ENCODE results near the gene CYP4F12.
A peak's percentile ranks its signal among the peaks of the same experiment; 100 is the strongest.

CYP4F12 gene

GRCh38 chr19:15714638-15715037 is 41.8 kb downstream of the CYP4F12 start:
- Histone ChIP-seq H3K23ac (ENCODE audit: low read depth, low read length, poor library complexity) (no peak overlapping the region), H3K27me3 (ENCODE audit: control insufficient read depth in 3 of 3, insufficient read depth in 3 of 3, low read depth in 1 of 3, low read length in 3 of 3) (no peaks in the 10 kb centered on the region), H2AFZ (ENCODE audit: low read length) (no peak overlapping the region), H3K4me2 (ENCODE audit: insufficient read depth, low read length, poor library complexity, severe bottlenecking) (no peak overlapping the region), H2BK12ac (ENCODE audit: low read length) (no peak overlapping the region), H2AK5ac (ENCODE audit: low read depth, low read length) (no peak overlapping the region), H3K14ac (ENCODE audit: low read length) (no peak overlapping the region), H3K4ac (ENCODE audit: low read length) (no peak overlapping the region), H3K4me3 (ENCODE audit: low read length in 2 of 2) (no peak overlapping the region), H3K79me1 (ENCODE audit: low read depth, low read length) (no peaks in the 10 kb centered on the region), H3K27ac (replicated peaks; ENCODE audit: low read length) (no peak overlapping the region), H3K36me3 (replicated peaks in 1 of 2; ENCODE audit: control insufficient read depth in 2 of 2, insufficient read depth in 2 of 2, low read length in 2 of 2) (no peaks in the 10 kb centered on the region), H4K91ac (ENCODE audit: low read depth, low read length, poor library complexity) (no peak overlapping the region), H4K8ac (ENCODE audit: low read depth, low read length) (no peak overlapping the region), H3K18ac (ENCODE audit: low read length) (no peak overlapping the region), H3K4me1 (ENCODE audit: control insufficient read depth in 2 of 2, insufficient read depth in 1 of 2, low read depth in 1 of 2, low read length in 2 of 2) (no peaks in the 10 kb centered on the region), H3K9me3 (replicated peaks in 1 of 2; ENCODE audit: control insufficient read depth in 2 of 2, insufficient read depth in 1 of 2, low read depth in 1 of 2, low read length in 2 of 2) (peaks cover 0 to 26% of the 10 kb centered on the region in 2 donors), H2BK120ac (ENCODE audit: low read depth, low read length) (no peak overlapping the region), H2BK5ac (ENCODE audit: low read length) (no peak overlapping the region), H2BK15ac (ENCODE audit: low read length) (no peak overlapping the region), H3K9ac (ENCODE audit: low read depth, low read length, poor library complexity) (no peak overlapping the region)
- WGBS, 2 donors (ENCODE audit: extremely low coverage in 2 of 2, insufficient read length in 2 of 2, insufficient replicate concordance in 1 of 2) = no CpG with 5 or more reads among the region's 3 CpGs
- no peak for DNase-seq (ENCODE audit: low spot score)

GRCh38 chr19:15715642-15716041 is 42.8 kb downstream of the CYP4F12 start:
- Histone ChIP-seq H3K9me3 (replicated peaks in 1 of 2; ENCODE audit: control insufficient read depth in 2 of 2, insufficient read depth in 1 of 2, low read depth in 1 of 2, low read length in 2 of 2) (peaks cover 0 to 32% of the 10 kb centered on the region in 2 donors), H3K4ac (ENCODE audit: low read length) (no peak overlapping the region), H3K14ac (ENCODE audit: low read length) (no peak overlapping the region), H3K9ac (ENCODE audit: low read depth, low read length, poor library complexity) (no peak overlapping the region), H4K91ac (ENCODE audit: low read depth, low read length, poor library complexity) (no peak overlapping the region), H3K18ac (ENCODE audit: low read length) (no peak overlapping the region), H3K23ac (ENCODE audit: low read depth, low read length, poor library complexity) (no peak overlapping the region), H3K27ac (replicated peaks; ENCODE audit: low read length) (no peak overlapping the region), H3K79me1 (ENCODE audit: low read depth, low read length) (no peaks in the 10 kb centered on the region), H2AFZ (ENCODE audit: low read length) (no peak overlapping the region), H4K8ac (ENCODE audit: low read depth, low read length) (no peak overlapping the region), H2BK12ac (ENCODE audit: low read length) (no peak overlapping the region), H3K4me3 (ENCODE audit: low read length in 2 of 2) (no peak overlapping the region), H2BK120ac (ENCODE audit: low read depth, low read length) (no peak overlapping the region), H3K36me3 (replicated peaks in 1 of 2; ENCODE audit: control insufficient read depth in 2 of 2, insufficient read depth in 2 of 2, low read length in 2 of 2) (no peaks in the 10 kb centered on the region), H2BK15ac (ENCODE audit: low read length) (no peak overlapping the region), H3K4me1 (ENCODE audit: control insufficient read depth in 2 of 2, insufficient read depth in 1 of 2, low read depth in 1 of 2, low read length in 2 of 2) (no peaks in the 10 kb centered on the region), H2AK5ac (ENCODE audit: low read depth, low read length) (no peak overlapping the region), H3K27me3 (ENCODE audit: control insufficient read depth in 3 of 3, insufficient read depth in 3 of 3, low read depth in 1 of 3, low read length in 3 of 3) (no peaks in the 10 kb centered on the region), H2BK5ac (ENCODE audit: low read length) (no peak overlapping the region), H3K4me2 (ENCODE audit: insufficient read depth, low read length, poor library complexity, severe bottlenecking) (no peak overlapping the region)
- no peak for DNase-seq (ENCODE audit: low spot score)
- no CpG with 5 or more reads among the region's 1 CpG for WGBS, 2 donors (ENCODE audit: extremely low coverage in 2 of 2, insufficient read length in 2 of 2, insufficient replicate concordance in 1 of 2)

GRCh38 chr19:15717809-15718208 is 44.9 kb downstream of the CYP4F12 start:
- Histone ChIP-seq H3K27ac (replicated peaks; ENCODE audit: low read length) (no peak overlapping the region), H3K23ac (ENCODE audit: low read depth, low read length, poor library complexity) (no peak overlapping the region), H2BK15ac (ENCODE audit: low read length) (no peak overlapping the region), H2BK5ac (ENCODE audit: low read length) (no peak overlapping the region), H3K79me1 (ENCODE audit: low read depth, low read length) (no peaks in the 10 kb centered on the region), H3K14ac (ENCODE audit: low read length) (no peak overlapping the region), H3K4me1 (ENCODE audit: control insufficient read depth in 2 of 2, insufficient read depth in 1 of 2, low read depth in 1 of 2, low read length in 2 of 2) (no peaks in the 10 kb centered on the region), H4K91ac (ENCODE audit: low read depth, low read length, poor library complexity) (no peak overlapping the region), H3K9me3 (replicated peaks in 1 of 2; ENCODE audit: control insufficient read depth in 2 of 2, insufficient read depth in 1 of 2, low read depth in 1 of 2, low read length in 2 of 2) (peaks cover 0 to 37% of the 10 kb centered on the region in 2 donors), H2AK5ac (ENCODE audit: low read depth, low read length) (no peak overlapping the region), H3K18ac (ENCODE audit: low read length) (no peak overlapping the region), H3K27me3 (ENCODE audit: control insufficient read depth in 3 of 3, insufficient read depth in 3 of 3, low read depth in 1 of 3, low read length in 3 of 3) (no peaks in the 10 kb centered on the region), H3K4ac (ENCODE audit: low read length) (no peak overlapping the region), H3K4me2 (ENCODE audit: insufficient read depth, low read length, poor library complexity, severe bottlenecking) (no peak overlapping the region), H2BK120ac (ENCODE audit: low read depth, low read length) (no peak overlapping the region), H2AFZ (ENCODE audit: low read length) (no peak overlapping the region), H3K9ac (ENCODE audit: low read depth, low read length, poor library complexity) (peak overlapping the region; percentile 9), H4K8ac (ENCODE audit: low read depth, low read length) (no peak overlapping the region), H3K36me3 (replicated peaks in 1 of 2; ENCODE audit: control insufficient read depth in 2 of 2, insufficient read depth in 2 of 2, low read length in 2 of 2) (no peaks in the 10 kb centered on the region), H3K4me3 (ENCODE audit: low read length in 2 of 2) (no peak overlapping the region), H2BK12ac (ENCODE audit: low read length) (no peak overlapping the region)
- no CpG with 5 or more reads among the region's 6 CpGs for WGBS, 2 donors (ENCODE audit: extremely low coverage in 2 of 2, insufficient read length in 2 of 2, insufficient replicate concordance in 1 of 2)
- no peak for DNase-seq (ENCODE audit: low spot score)

- Histone ChIP-seq H3K36me3 (replicated peaks in 1 of 2; ENCODE audit: control insufficient read depth in 2 of 2, insufficient read depth in 2 of 2, low read length in 2 of 2) (no peaks in the 10 kb centered on the region), H3K18ac (ENCODE audit: low read length) (no peak overlapping the region), H3K27me3 (ENCODE audit: control insufficient read depth in 3 of 3, insufficient read depth in 3 of 3, low read depth in 1 of 3, low read length in 3 of 3) (no peaks in the 10 kb centered on the region), H4K8ac (ENCODE audit: low read depth, low read length) (no peak overlapping the region), H2AFZ (ENCODE audit: low read length) (no peak overlapping the region), H4K91ac (ENCODE audit: low read depth, low read length, poor library complexity) (no peak overlapping the region), H3K4me1 (ENCODE audit: control insufficient read depth in 2 of 2, insufficient read depth in 1 of 2, low read depth in 1 of 2, low read length in 2 of 2) (no peaks in the 10 kb centered on the region), H3K23ac (ENCODE audit: low read depth, low read length, poor library complexity) (no peak overlapping the region), H3K9ac (ENCODE audit: low read depth, low read length, poor library complexity) (no peak overlapping the region), H3K9me3 (replicated peaks in 1 of 2; ENCODE audit: control insufficient read depth in 2 of 2, insufficient read depth in 1 of 2, low read depth in 1 of 2, low read length in 2 of 2) (peaks cover 0 to 44% of the 10 kb centered on the region in 2 donors), H3K14ac (ENCODE audit: low read length) (no peak overlapping the region), H3K27ac (replicated peaks; ENCODE audit: low read length) (no peak overlapping the region), H2BK15ac (ENCODE audit: low read length) (no peak overlapping the region), H3K4me3 (ENCODE audit: low read length in 2 of 2) (no peak overlapping the region), H2BK120ac (ENCODE audit: low read depth, low read length) (no peak overlapping the region), H3K4me2 (ENCODE audit: insufficient read depth, low read length, poor library complexity, severe bottlenecking) (no peak overlapping the region), H2AK5ac (ENCODE audit: low read depth, low read length) (no peak overlapping the region), H3K4ac (ENCODE audit: low read length) (no peak overlapping the region), H2BK5ac (ENCODE audit: low read length) (no peak overlapping the region), H3K79me1 (ENCODE audit: low read depth, low read length) (no peaks in the 10 kb centered on the region), H2BK12ac (ENCODE audit: low read length) (no peak overlapping the region)
- WGBS, 2 donors (ENCODE audit: extremely low coverage in 2 of 2, insufficient read length in 2 of 2, insufficient replicate concordance in 1 of 2) = no CpG with 5 or more reads among the region's 1 CpG
- no peak for DNase-seq (ENCODE audit: low spot score)
These were observed 48.4 kb downstream of the CYP4F12 start for GRCh38 chr19:15721268-15721667.
